Measurements from ENCODE around the gene CLTB. TPM values are rescaled to one million over a fixed set of nuclear protein-coding genes. Genes with fewer than 3 reads are reported as not detected.

The CLTB gene
- total and polyA plus RNA-seq, 10 of the 15 experiments (the other 5 are each of a cell fraction or from before 2014, with no cell fraction given), result 1.6 to 52.8 (median 36.9) TPM

DNA sequence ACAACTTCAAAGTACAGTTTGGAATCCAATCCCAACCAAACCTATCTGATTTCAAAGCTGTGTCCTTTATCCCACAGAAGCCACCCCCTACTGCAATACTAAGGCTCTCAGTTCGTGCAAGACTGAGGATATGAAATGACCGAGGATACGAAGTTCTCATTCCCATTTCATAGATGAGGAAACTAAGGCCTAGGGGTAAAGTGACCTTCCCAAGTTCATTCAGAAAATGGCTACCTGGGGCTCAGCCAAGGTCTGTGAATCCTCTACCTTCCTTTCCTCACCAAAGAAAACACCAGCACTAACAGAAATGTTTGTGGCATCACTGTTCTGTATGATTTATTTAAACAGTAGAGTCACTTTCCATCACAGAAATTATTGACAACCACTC lies 60.2 kb downstream of the CLTB start (continued):
- TF ChIP-seq BHLHE40 (IDR thresholded peaks at IDR 0.05; ENCODE audit: borderline replicate concordance in 1 of 2, low read depth in 2 of 2, low read length in 1 of 2), result no peak
- no peak for TF ChIP-seq TBL1XR1 (IDR thresholded peaks at IDR 0.05; ENCODE audit: low read depth, low read length)
- TF ChIP-seq, protein P1, sequence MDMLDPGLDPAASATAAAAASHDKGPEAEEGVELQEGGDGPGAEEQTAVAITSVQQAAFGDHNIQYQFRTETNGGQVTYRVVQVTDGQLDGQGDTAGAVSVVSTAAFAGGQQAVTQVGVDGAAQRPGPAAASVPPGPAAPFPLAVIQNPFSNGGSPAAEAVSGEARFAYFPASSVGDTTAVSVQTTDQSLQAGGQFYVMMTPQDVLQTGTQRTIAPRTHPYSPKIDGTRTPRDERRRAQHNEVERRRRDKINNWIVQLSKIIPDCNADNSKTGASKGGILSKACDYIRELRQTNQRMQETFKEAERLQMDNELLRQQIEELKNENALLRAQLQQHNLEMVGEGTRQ (IDR thresholded peaks at IDR 0.05; ENCODE audit: borderline replicate concordance, low read depth, low read length), result no peak
- TF ChIP-seq CBX3 (IDR thresholded peaks at IDR 0.05; ENCODE audit: borderline replicate concordance, low read depth), result no peak
- no peak for TF ChIP-seq HDGF (IDR thresholded peaks at IDR 0.05)
- TF ChIP-seq EZH2 (IDR thresholded peaks at IDR 0.05; ENCODE audit: borderline replicate concordance, control insufficient read depth, low read depth, low read length), result no peak
- TF ChIP-seq, protein P2, sequence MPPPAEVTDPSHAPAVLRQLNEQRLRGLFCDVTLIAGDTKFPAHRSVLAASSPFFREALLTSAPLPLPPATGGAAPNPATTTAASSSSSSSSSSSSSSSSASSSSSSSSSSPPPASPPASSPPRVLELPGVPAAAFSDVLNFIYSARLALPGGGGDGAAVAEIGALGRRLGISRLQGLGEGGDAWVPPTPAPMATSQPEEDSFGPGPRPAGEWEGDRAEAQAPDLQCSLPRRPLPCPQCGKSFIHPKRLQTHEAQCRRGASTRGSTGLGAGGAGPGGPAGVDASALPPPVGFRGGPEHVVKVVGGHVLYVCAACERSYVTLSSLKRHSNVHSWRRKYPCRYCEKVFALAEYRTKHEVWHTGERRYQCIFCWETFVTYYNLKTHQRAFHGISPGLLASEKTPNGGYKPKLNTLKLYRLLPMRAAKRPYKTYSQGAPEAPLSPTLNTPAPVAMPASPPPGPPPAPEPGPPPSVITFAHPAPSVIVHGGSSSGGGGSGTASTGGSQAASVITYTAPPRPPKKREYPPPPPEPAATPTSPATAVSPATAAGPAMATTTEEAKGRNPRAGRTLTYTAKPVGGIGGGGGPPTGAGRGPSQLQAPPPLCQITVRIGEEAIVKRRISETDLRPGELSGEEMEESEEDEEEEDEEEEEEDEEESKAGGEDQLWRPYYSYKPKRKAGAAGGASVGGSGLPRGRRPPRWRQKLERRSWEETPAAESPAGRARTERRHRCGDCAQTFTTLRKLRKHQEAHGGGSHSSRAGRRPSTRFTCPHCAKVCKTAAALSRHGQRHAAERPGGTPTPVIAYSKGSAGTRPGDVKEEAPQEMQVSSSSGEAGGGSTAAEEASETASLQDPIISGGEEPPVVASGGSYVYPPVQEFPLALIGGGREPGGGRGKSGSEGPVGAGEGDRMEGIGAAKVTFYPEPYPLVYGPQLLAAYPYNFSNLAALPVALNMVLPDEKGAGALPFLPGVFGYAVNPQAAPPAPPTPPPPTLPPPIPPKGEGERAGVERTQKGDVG (CRISPR knock-in tag; IDR thresholded peaks at IDR 0.05), result no peak

Data from GM12878 (cell line).